ENCODE results near the gene GOLGA8R. TPM values are rescaled to one million over a fixed set of nuclear protein-coding genes. Genes with fewer than 3 reads are reported as not detected.
"Not testable (repeated sequence)": the region's sequence is repeated elsewhere in the genome, so short reads cannot be mapped to it uniquely, and the experiment has no call there.

Gene GOLGA8R, protein sequence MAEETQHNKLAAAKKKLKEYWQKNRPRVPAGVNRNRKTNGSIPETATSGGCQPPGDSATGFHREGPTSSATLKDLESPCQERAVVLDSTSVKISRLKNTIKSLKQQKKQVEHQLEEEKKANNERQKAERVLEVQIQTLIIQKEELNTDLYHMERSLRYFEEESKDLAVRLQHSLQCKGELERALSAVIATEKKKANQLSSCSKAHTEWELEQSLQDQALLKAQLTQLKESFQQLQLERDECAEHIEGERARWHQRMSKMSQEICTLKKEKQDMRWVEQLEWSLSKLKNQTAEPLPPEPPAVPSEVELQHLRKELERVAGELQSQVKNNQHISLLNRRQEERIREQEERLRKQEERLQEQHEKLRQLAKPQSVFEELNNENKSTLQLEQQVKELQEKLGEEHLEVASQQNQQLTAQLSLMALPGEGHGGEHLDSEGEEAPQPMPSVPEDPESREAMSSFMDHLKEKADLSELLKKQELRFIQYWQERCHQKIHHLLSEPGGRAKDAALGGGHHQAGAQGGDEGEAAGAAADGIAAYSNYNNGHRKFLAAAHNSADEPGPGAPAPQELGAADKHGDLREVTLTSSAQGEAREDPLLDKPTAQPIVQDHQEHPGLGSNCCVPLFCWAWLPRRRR
- 1.5 and 1.8 TPM in 2 replicates for total RNA-seq (2012; rRNA removed)

DNA sequence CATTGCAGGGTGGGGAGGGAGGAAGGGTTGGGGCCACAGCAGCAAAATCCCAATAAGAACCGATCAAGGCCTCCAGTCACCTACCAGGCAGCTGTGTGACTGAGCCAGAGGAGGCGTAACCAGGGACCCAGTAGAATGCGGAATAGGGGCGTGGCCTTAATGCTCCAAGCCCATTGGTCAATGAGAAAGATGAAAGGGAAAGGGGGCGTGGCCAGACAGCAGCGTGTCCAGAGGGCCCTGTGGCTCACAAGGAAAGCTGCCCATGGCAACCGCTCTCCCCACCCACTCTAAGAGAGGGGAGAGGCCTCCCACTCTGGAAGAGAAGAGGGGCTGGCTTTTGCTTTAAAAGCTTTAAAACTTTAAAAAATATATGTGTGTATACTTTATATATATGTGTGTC, at the start of gene GOLGA8R:
Gene GOLGA8R (minus strand): TSS at position 101 of the 400 bp plus-strand sequence. CDS start 98 bp downstream, at position 3.
- not testable (repeated sequence) for H3K9me3 ChIP-seq (replicated peaks; ENCODE audit: low read length); H3K4me1 ChIP-seq (ENCODE audit: control insufficient read depth, insufficient read depth, low read length); H3K4me3 ChIP-seq (ENCODE audit: low read length); H3K9ac ChIP-seq (ENCODE audit: low read depth, low read length); H3K36me3 ChIP-seq (ENCODE audit: insufficient read depth, low read length); H3K27me3 ChIP-seq (ENCODE audit: control insufficient read depth, insufficient read depth, low read length); H3K4me2 ChIP-seq (ENCODE audit: low read length)

DNA sequence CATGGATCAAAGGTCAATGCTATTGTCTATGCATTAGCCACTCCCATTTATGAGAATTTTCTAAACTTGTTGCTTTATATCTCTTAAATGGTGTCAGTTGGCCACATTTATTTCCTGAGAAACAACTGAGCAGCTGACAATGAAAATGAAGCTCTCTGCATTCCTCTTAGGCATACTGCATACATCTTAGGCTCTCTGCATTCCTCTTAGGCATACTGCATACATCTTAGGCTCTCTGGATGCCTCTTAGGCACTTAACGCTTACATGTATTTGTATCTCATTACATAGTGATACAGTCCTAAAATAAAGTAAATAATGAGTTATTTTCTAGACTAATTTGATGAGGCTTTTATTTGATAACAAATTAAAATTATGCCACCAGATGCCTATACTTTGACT, 49.8 kb upstream of the GOLGA8R start:
- not testable (repeated sequence) for H3K4me1 ChIP-seq (ENCODE audit: control insufficient read depth, insufficient read depth, low read length); H3K4me3 ChIP-seq (ENCODE audit: low read length); H3K9me3 ChIP-seq (replicated peaks; ENCODE audit: low read length); H3K9ac ChIP-seq (ENCODE audit: low read depth, low read length); H3K27me3 ChIP-seq (ENCODE audit: control insufficient read depth, insufficient read depth, low read length); H3K4me2 ChIP-seq (ENCODE audit: low read length); H3K36me3 ChIP-seq (ENCODE audit: insufficient read depth, low read length)

DNA sequence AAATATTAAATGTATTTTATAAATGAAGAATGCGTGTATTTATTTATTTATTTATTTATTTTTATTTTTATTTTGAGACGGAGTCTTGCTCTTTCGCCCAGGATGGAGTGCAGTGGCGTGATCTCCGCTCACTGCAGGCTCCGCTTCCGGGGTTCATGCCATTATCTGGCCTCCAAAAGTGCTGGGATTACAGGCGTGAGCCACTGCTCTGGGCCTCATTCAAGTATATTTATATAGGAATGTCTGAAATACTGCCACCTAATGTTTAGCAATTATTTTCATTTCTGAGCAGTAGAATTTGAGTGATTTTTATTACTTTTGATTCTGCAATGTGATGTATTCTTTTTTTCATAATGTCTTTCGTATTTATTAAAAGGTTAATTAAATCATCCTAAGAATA, 48.1 kb upstream of the GOLGA8R start:
- H3K4me2 ChIP-seq (ENCODE audit: low read length); H3K4me1 ChIP-seq (ENCODE audit: control insufficient read depth, insufficient read depth, low read length); H3K27me3 ChIP-seq (ENCODE audit: control insufficient read depth, insufficient read depth, low read length); H3K36me3 ChIP-seq (ENCODE audit: insufficient read depth, low read length); H3K9ac ChIP-seq (ENCODE audit: low read depth, low read length); H3K4me3 ChIP-seq (ENCODE audit: low read length); H3K9me3 ChIP-seq (replicated peaks; ENCODE audit: low read length): not testable (repeated sequence)

DNA sequence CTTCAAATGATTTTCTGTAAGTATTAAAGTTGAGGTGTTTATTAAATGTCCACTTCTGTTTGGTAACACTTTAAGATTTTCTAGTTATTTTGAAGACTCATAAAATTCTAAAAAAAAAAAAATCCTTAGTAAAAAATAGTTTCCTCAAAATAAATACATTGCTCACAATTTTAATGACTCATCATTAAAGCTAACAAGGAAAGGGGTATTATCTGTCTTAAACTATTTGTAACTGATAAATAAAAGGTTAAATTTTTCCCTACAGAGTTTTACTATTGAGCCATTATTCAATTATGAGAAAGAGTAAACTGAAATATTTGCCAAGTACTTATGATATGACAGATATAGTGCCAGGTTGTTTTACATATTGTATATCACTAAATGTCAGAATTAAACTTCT, 38.6 kb upstream of the GOLGA8R start:
- H3K27me3 ChIP-seq (ENCODE audit: control insufficient read depth, insufficient read depth, low read length); H3K9me3 ChIP-seq (replicated peaks; ENCODE audit: low read length); H3K4me1 ChIP-seq (ENCODE audit: control insufficient read depth, insufficient read depth, low read length); H3K4me2 ChIP-seq (ENCODE audit: low read length); H3K9ac ChIP-seq (ENCODE audit: low read depth, low read length); H3K4me3 ChIP-seq (ENCODE audit: low read length); H3K36me3 ChIP-seq (ENCODE audit: insufficient read depth, low read length): not testable (repeated sequence)

DNA sequence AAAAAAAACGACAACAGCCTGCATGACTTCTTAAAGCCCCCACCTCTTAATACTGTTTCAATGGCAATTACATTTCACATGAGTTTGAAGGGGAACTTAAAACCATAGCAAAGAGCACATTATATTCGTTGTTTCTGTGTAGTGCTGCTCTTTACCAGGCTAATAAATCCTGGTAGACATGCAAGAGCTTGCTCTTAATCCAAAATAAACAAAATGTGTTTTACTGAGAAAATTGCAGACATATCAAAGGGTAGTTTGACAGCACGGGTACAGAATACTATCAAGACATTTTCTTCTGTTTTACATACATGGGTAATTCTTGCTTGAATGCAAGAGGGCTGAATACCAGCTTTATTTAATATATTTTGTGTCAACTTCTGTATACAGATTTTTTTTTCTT, 24.3 kb upstream of the GOLGA8R start:
- H3K4me3 ChIP-seq (ENCODE audit: low read length); H3K27me3 ChIP-seq (ENCODE audit: control insufficient read depth, insufficient read depth, low read length); H3K36me3 ChIP-seq (ENCODE audit: insufficient read depth, low read length); H3K9ac ChIP-seq (ENCODE audit: low read depth, low read length); H3K9me3 ChIP-seq (replicated peaks; ENCODE audit: low read length); H3K4me2 ChIP-seq (ENCODE audit: low read length); H3K4me1 ChIP-seq (ENCODE audit: control insufficient read depth, insufficient read depth, low read length): not testable (repeated sequence)

DNA sequence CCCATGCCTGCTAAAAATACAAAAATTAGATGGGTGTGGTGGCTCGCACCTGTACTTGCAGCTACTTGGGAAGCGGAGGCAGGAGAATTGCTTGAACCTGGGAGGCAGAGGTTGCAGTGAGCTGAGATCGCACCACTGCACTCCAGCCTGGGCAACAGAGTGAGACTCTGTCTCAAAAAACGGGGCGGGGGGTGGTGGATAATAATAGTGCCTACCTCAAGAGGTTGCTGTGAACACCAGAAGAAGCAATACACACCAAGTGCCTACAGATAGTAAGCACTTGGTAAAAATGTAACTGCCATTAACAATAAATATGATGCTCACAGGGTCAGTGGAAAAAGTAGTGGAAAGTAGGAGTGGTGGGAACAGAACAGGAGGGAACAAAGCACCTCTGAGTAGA, 21.8 kb upstream of the GOLGA8R start:
- H3K4me3 ChIP-seq (ENCODE audit: low read length); H3K9me3 ChIP-seq (replicated peaks; ENCODE audit: low read length); H3K4me1 ChIP-seq (ENCODE audit: control insufficient read depth, insufficient read depth, low read length); H3K36me3 ChIP-seq (ENCODE audit: insufficient read depth, low read length); H3K27me3 ChIP-seq (ENCODE audit: control insufficient read depth, insufficient read depth, low read length); H3K4me2 ChIP-seq (ENCODE audit: low read length); H3K9ac ChIP-seq (ENCODE audit: low read depth, low read length): not testable (repeated sequence)

DNA sequence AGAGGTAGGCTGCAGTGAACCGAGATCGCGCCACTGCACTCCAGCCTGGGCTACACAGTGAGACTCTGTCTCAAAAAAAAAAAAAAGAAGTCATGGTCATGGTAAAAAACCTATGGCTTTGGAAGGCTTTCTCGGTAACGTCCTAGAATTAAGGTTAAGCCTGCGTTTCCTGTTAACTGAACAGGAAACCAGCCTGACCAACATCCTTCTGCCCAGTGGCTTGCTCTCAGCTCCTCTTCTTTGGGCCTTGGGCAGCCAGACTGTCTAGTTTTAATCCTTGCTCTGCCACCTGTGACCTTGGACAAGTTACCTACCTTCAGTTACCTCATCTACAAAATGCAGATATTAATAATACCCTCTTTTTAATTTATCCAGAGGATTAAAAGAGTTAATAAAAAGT, 6.7 kb upstream of the GOLGA8R start:
- not testable (repeated sequence) for H3K4me3 ChIP-seq (ENCODE audit: low read length); H3K4me1 ChIP-seq (ENCODE audit: control insufficient read depth, insufficient read depth, low read length); H3K36me3 ChIP-seq (ENCODE audit: insufficient read depth, low read length); H3K9ac ChIP-seq (ENCODE audit: low read depth, low read length); H3K4me2 ChIP-seq (ENCODE audit: low read length); H3K9me3 ChIP-seq (replicated peaks; ENCODE audit: low read length); H3K27me3 ChIP-seq (ENCODE audit: control insufficient read depth, insufficient read depth, low read length)

DNA sequence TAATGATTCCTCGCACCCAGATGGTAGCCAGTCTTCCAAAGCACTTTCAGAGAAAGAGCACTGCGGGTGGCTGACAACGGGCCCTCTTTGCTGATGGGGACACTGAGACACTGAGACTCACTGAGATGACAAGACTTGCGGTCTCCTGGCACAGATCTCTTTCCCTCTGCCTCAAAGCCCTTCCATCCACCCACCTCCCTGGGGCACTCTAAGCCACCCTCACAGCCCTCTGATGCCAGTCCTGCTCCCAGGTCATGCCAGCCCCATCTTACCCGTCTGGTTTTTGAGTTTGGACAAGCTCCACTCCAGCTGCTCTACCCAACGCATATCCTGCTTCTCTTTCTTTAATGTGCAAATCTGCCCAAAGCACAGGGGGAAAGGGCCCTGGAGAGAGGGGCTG, 6.4 kb downstream of the GOLGA8R start:
- not testable (repeated sequence) for H3K4me1 ChIP-seq (ENCODE audit: control insufficient read depth, insufficient read depth, low read length); H3K27me3 ChIP-seq (ENCODE audit: control insufficient read depth, insufficient read depth, low read length); H3K9ac ChIP-seq (ENCODE audit: low read depth, low read length); H3K4me2 ChIP-seq (ENCODE audit: low read length); H3K4me3 ChIP-seq (ENCODE audit: low read length); H3K9me3 ChIP-seq (replicated peaks; ENCODE audit: low read length); H3K36me3 ChIP-seq (ENCODE audit: insufficient read depth, low read length)

DNA sequence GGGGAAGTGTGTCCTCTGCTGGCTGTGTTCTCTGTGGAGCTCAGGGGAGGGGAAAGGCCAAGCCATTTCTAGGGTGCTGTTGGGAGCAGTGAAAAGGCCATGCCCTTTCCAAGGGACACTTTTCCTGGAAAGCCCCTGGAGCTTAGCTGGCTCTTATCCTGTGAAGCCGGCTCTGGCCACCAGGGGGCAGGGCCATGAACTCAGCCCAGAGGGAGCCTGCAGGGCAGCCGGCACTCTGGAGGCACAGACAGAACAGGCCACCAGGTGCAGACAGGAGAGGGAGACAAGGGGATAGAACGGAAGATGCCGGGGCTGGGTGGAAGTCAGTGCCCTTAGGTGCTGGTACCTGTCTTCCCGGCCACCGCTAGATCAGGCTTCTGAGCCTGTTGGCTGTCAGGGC, 15.1 kb downstream of the GOLGA8R start:
- not testable (repeated sequence) for H3K4me3 ChIP-seq (ENCODE audit: low read length); H3K27me3 ChIP-seq (ENCODE audit: control insufficient read depth, insufficient read depth, low read length); H3K4me1 ChIP-seq (ENCODE audit: control insufficient read depth, insufficient read depth, low read length); H3K9me3 ChIP-seq (replicated peaks; ENCODE audit: low read length); H3K36me3 ChIP-seq (ENCODE audit: insufficient read depth, low read length); H3K9ac ChIP-seq (ENCODE audit: low read depth, low read length); H3K4me2 ChIP-seq (ENCODE audit: low read length)

DNA sequence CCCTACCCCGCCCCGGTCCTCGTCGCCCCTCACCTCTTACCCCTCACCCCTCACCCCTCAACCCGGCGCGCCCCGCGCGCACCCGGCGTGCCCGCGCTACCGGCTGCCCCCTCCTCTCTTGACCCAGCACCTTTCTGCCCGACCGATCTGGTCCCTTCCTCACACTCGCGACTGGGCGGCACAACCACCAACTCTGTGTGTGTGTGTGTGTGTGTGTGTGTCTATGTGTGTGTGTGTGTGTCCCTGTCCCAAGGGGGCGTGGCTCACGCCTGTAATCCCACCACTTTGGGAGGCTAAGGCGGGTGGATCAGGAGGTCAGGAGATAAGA, 20.4 kb downstream of the GOLGA8R start:
- H3K9me3 ChIP-seq (replicated peaks; ENCODE audit: low read length); H3K27me3 ChIP-seq (ENCODE audit: control insufficient read depth, insufficient read depth, low read length); H3K4me3 ChIP-seq (ENCODE audit: low read length); H3K4me2 ChIP-seq (ENCODE audit: low read length); H3K4me1 ChIP-seq (ENCODE audit: control insufficient read depth, insufficient read depth, low read length); H3K9ac ChIP-seq (ENCODE audit: low read depth, low read length); H3K36me3 ChIP-seq (ENCODE audit: insufficient read depth, low read length): not testable (repeated sequence)

DNA sequence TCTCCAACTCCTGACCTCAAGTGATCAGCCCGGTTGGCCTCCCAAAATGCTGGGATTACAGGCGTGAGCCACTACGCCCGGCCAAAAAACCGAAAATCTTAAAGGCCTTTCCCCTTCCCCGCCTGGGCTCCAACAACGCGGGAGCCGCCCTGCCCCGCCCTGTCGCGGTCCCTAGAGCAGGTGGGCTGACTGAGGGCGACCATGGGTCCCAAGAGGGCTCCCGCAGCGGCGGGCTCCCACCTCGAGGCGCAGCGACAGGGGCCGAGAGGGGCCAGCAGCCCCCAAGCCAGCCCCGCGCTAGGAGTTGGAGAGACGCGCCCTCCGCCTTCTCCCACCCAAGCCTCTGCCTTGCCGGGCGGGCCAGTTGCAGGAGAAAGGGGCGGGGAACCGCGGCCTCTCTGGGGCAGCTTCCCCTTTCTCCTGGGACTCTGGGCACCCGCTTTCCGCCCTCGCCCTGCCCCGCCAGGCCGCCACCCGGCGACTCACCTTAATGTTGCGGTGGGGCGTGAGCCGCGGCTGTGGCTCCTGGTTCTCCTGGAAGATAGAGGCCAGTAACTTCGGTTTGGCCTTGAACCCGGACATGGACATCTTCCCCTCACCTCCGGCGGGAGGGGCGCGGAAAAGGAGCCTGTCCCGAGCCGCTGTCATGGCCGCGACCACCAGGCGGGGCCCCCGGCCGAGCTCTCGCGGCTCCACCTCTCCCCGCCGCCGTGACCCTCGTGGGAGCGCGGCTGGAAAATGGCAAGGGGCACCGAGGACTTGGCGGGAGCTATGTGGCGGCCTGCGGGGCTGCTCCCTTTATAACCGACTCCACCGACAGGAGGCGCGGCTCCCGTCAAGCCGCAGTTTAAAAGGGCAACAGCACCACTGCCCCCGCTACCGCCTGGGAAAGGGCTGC, 21.0 kb downstream of the GOLGA8R start, which contains the start of gene CHRFAM7A:
Gene CHRFAM7A (minus strand): TSS at position 775 of the 898 bp plus-strand sequence. CDS start 10,189 bp downstream, outside the sequence.
- H3K9me3 ChIP-seq (replicated peaks; ENCODE audit: low read length); H3K4me3 ChIP-seq (ENCODE audit: low read length); H3K4me1 ChIP-seq (ENCODE audit: control insufficient read depth, insufficient read depth, low read length); H3K36me3 ChIP-seq (ENCODE audit: insufficient read depth, low read length); H3K27me3 ChIP-seq (ENCODE audit: control insufficient read depth, insufficient read depth, low read length); H3K4me2 ChIP-seq (ENCODE audit: low read length); H3K9ac ChIP-seq (ENCODE audit: low read depth, low read length): not testable (repeated sequence)
